ENCODE measurements around the gene WDR45B.

The WDR45B gene

DNA sequence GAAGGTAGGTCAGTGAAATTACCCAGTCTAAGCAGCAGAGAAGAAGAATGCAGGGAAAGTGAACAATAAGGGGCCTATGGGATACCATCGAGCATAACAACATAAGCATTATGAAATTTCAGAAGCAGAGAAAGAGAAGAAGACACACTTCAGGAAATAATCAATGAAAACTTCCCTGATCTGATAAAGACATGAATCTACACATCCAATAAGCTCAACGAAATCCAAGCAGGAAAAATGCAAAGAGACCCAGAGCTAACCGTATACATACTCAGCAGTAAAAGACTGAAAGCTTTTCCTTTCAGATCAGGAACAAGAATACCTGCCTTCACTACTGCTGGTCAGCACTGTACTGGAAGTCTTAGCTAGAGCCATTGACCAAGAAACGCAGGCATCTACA is 38.6 kb downstream of the WDR45B start:
- Histone ChIP-seq H2AFZ (ENCODE audit: low read depth) (no peak overlapping the region), H3K36me3 (ENCODE audit: insufficient read depth) (no peaks in the 10 kb centered on the region), H4K20me1 (ENCODE audit: insufficient read depth) (no peaks in the 10 kb centered on the region), H3K79me2 (ENCODE audit: insufficient read depth, low read depth) (no peaks in the 10 kb centered on the region), H3K4me3 (IDR thresholded peaks at IDR 0.05; ENCODE audit: insufficient read depth, low read depth, low read length) (no peak overlapping the region), H3K4me1 (ENCODE audit: low read depth, poor library complexity, severe bottlenecking) (no peaks in the 10 kb centered on the region), H3K27me3 (ENCODE audit: insufficient read depth, low read depth) (no peaks in the 10 kb centered on the region), H3K4me2 (no peak overlapping the region), H3K9ac (no peak overlapping the region), H3K27ac (no peak overlapping the region; the same call in 1 of the 2 replicates)
- TF ChIP-seq, protein P1, sequence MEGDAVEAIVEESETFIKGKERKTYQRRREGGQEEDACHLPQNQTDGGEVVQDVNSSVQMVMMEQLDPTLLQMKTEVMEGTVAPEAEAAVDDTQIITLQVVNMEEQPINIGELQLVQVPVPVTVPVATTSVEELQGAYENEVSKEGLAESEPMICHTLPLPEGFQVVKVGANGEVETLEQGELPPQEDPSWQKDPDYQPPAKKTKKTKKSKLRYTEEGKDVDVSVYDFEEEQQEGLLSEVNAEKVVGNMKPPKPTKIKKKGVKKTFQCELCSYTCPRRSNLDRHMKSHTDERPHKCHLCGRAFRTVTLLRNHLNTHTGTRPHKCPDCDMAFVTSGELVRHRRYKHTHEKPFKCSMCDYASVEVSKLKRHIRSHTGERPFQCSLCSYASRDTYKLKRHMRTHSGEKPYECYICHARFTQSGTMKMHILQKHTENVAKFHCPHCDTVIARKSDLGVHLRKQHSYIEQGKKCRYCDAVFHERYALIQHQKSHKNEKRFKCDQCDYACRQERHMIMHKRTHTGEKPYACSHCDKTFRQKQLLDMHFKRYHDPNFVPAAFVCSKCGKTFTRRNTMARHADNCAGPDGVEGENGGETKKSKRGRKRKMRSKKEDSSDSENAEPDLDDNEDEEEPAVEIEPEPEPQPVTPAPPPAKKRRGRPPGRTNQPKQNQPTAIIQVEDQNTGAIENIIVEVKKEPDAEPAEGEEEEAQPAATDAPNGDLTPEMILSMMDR (conservative IDR thresholded peaks at IDR 0.05; ENCODE audit: low read depth, low read length) = no peak

DNA sequence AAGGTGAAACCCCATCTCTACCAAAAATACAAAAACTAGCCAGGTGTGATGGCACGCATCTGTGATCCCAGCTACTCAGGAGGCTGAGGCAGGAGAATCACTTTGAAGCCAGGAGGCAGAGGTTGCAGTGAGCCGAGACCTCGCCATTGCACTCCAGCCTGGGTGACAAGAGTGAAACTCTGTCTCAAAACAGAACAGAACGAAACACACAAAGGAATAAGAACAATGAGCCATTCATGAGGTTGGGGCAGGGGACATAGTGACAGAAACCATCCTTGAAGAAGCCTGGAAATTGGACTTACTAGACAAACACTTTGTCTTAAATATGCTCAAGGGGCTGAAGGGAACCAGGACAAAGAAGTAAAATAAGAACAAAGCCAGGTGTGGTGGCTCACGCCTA is 39.4 kb downstream of the WDR45B start:
- H3K4me2 ChIP-seq = no peak overlapping the region
- no peaks in the 10 kb centered on the region for H3K27me3 ChIP-seq (ENCODE audit: insufficient read depth, low read depth)
- TF ChIP-seq, protein P1 (conservative IDR thresholded peaks at IDR 0.05; ENCODE audit: low read depth, low read length) = no peak
- no peaks in the 10 kb centered on the region for H3K36me3 ChIP-seq (ENCODE audit: insufficient read depth)
- H2AFZ ChIP-seq (ENCODE audit: low read depth) = no peak overlapping the region
- H3K27ac ChIP-seq = no peak overlapping the region; the same call in 1 of the 2 replicates
- H3K9ac ChIP-seq = no peak overlapping the region
- no peaks in the 10 kb centered on the region for H3K79me2 ChIP-seq (ENCODE audit: insufficient read depth, low read depth)
- no peaks in the 10 kb centered on the region for H4K20me1 ChIP-seq (ENCODE audit: insufficient read depth)
- H3K4me1 ChIP-seq (ENCODE audit: low read depth, poor library complexity, severe bottlenecking) = no peaks in the 10 kb centered on the region
- H3K4me3 ChIP-seq (IDR thresholded peaks at IDR 0.05; ENCODE audit: insufficient read depth, low read depth, low read length) = no peak overlapping the region

DNA sequence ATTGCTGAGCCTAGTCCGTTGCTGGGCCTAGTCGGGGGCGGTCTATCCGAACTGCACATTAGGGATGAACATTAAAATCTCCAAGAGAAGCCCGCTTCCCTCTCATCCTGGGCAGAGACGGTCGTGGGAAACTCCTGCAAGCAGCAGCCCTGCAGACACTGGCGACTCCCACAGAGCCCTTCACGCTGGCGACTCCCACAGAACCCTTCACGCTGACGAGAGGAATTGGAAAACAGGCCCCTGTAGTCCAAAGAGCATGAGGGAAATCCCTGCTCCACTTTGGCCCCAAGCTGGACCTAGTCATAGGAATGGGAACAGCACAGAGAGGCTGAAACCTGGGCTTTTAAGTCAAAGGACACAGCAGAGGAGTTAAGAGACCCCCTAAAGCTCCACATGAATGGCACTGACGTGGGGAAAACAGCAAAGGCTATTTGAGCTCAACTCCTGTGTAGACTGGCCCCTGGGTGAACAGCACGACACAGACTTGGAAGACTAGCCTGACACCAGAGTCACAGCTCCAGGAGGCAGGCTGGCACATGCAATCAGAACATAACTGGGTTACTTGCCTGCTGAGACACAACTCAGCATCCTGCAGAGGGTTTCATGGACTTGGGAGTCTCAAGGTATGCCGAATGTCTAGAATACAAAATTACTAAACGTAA is 42.2 kb downstream of the WDR45B start:
- no peaks in the 10 kb centered on the region for H3K4me1 ChIP-seq (ENCODE audit: low read depth, poor library complexity, severe bottlenecking)
- H3K79me2 ChIP-seq (ENCODE audit: insufficient read depth, low read depth) = no peaks in the 10 kb centered on the region
- H3K36me3 ChIP-seq (ENCODE audit: insufficient read depth) = no peaks in the 10 kb centered on the region; the same call in 1 of the 2 replicates
- H3K27me3 ChIP-seq (ENCODE audit: insufficient read depth, low read depth) = no peaks in the 10 kb centered on the region
- H2AFZ ChIP-seq (ENCODE audit: low read depth) = no peak overlapping the region
- no peak overlapping the region for H3K4me2 ChIP-seq
- TF ChIP-seq, protein P1 (conservative IDR thresholded peaks at IDR 0.05; ENCODE audit: low read depth, low read length) = no peak
- H3K4me3 ChIP-seq (IDR thresholded peaks at IDR 0.05; ENCODE audit: insufficient read depth, low read depth, low read length) = no peak overlapping the region
- no peaks in the 10 kb centered on the region for H4K20me1 ChIP-seq (ENCODE audit: insufficient read depth)
- H3K9ac ChIP-seq = no peak overlapping the region
- no peak overlapping the region for H3K27ac ChIP-seq

DNA sequence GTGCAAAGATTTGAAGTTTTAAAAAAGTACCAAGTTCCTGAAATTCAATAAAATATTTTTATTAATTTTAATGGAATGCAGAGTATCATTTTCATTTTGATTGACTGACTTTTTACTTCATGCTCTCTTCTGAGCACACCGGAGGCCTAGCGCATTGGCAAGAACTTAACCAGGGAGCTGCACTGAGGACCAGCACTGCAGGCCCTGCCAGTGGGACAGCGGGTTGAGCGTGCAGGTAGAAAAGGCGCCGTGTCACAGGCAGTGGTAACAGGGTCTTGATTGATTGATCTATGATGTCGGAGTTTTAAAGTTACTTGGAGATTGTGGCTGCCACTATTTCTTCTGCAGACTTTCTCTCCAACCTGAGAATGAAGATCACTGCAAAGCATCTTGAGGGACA is 43.7 kb downstream of the WDR45B start:
- H3K27ac ChIP-seq = no peak overlapping the region
- no peak overlapping the region for H3K4me2 ChIP-seq
- no peaks in the 10 kb centered on the region; the same call in 1 of the 2 replicates for H3K36me3 ChIP-seq (ENCODE audit: insufficient read depth)
- no peak overlapping the region for H2AFZ ChIP-seq (ENCODE audit: low read depth)
- H3K27me3 ChIP-seq (ENCODE audit: insufficient read depth, low read depth) = no peaks in the 10 kb centered on the region
- H3K9ac ChIP-seq = no peak overlapping the region
- H4K20me1 ChIP-seq (ENCODE audit: insufficient read depth) = no peaks in the 10 kb centered on the region
- H3K4me3 ChIP-seq (IDR thresholded peaks at IDR 0.05; ENCODE audit: insufficient read depth, low read depth, low read length) = no peak overlapping the region
- TF ChIP-seq, protein P1 (conservative IDR thresholded peaks at IDR 0.05; ENCODE audit: low read depth, low read length) = no peak
- no peaks in the 10 kb centered on the region for H3K79me2 ChIP-seq (ENCODE audit: insufficient read depth, low read depth)
- H3K4me1 ChIP-seq (ENCODE audit: low read depth, poor library complexity, severe bottlenecking) = no peaks in the 10 kb centered on the region
